K562 (cell line): ENCODE results near the gene F11R. TPM values are rescaled to one million over a fixed set of nuclear protein-coding genes. Genes with fewer than 3 reads are reported as not detected.
A peak's percentile ranks its signal among the peaks of the same experiment; 100 is the strongest.

Source experiments
- CBX8 ChIP-seq: fragments of 200-600 bp; sonication (generic); IDR thresholded peaks from 2 replicates; pipeline ENCODE4 v1.6.1; 2012; ENCODE audit warnings: borderline replicate concordance, mixed run types, low read depth, mild to moderate bottlenecking, moderate library complexity, mixed read lengths, low read length, control low read depth, inconsistent platforms; ENCODE audit not compliant: poor library complexity, severe bottlenecking; ENCODE audit errors: extremely low read depth
- CREB3 ChIP-seq: fragments of 450-650 bp; conservative IDR thresholded peaks from 2 replicates; pipeline ENCODE4 v1.6.1; 2016; ENCODE audit warnings: missing genetic modification characterization, low read depth, mild to moderate bottlenecking, missing compliant biosample characterization, moderate library complexity
- E2F8 ChIP-seq: fragments of 450-650 bp; IDR thresholded peaks from 2 replicates; pipeline ENCODE4 v1.7.1; 2018; ENCODE audit warnings: mild to moderate bottlenecking, low read depth; ENCODE audit not compliant: partially characterized antibody
- ELF4 ChIP-seq: fragments of 450-650 bp; formaldehyde crosslinking; IDR thresholded peaks from 2 replicates; pipeline ENCODE4 v1.4.0; 2022; ENCODE audit warnings: missing genetic modification characterization
- ERF ChIP-seq: fragments of 450-650 bp; formaldehyde crosslinking; IDR thresholded peaks from 2 replicates; pipeline ENCODE4 v1.4.0; 2020; ENCODE audit warnings: mild to moderate bottlenecking, mixed read lengths
- GATA2 ChIP-seq: sonication (generic); formaldehyde crosslinking; IDR thresholded peaks from 2 replicates; pipeline ENCODE4 v1.4.0; 2020; ENCODE audit warnings: mild to moderate bottlenecking, missing genetic modification reagents
- MAFK ChIP-seq: IDR thresholded peaks from 2 replicates; pipeline ENCODE4 v1.6.1; 2011; ENCODE audit warnings: low read length, improper control_type of control experiment
- NBN ChIP-seq: fragments of 450-650 bp; IDR thresholded peaks from 2 replicates; pipeline ENCODE4 v1.6.1; 2016; ENCODE audit warnings: low read depth, mild to moderate bottlenecking
- PHB2 ChIP-seq: fragments of 450-650 bp; IDR thresholded peaks from 2 replicates; pipeline ENCODE4 v1.6.1; 2017; ENCODE audit warnings: low read depth
- PML ChIP-seq: IDR thresholded peaks from 2 replicates; pipeline ENCODE4 v1.6.1; 2012; ENCODE audit warnings: low read length, inconsistent platforms
- RBM25 ChIP-seq: fragments of 200-400 bp; formaldehyde crosslinking; IDR thresholded peaks from 2 replicates; pipeline ENCODE4 v1.6.1; 2018; ENCODE audit warnings: low read length, low read depth, moderate library complexity; ENCODE audit not compliant: severe bottlenecking
- SMARCE1 ChIP-seq: fragments of 450-650 bp; IDR thresholded peaks from 2 replicates; pipeline ENCODE4 v1.7.1; 2016; ENCODE audit warnings: mild to moderate bottlenecking
- SMC3 ChIP-seq: conservative IDR thresholded peaks from 2 replicates; pipeline ENCODE4 v1.6.1; 2011; ENCODE audit warnings: low read depth, low read length, improper control_type of control experiment; ENCODE audit not compliant: insufficient read depth
- SOX6 ChIP-seq: fragments of 450-650 bp; IDR thresholded peaks from 2 replicates; pipeline ENCODE4 v1.6.1; 2014; ENCODE audit warnings: mild to moderate bottlenecking
- TEAD1 ChIP-seq, 2 experiments: fragments of 450-650 bp in 1 of 2; sonication (generic) in 1 of 2; formaldehyde crosslinking; IDR thresholded peaks; 2 replicates each; pipeline versions ENCODE4 v1.4.0 to v1.8.0; 2020 to 2022; ENCODE audit warnings: mild to moderate bottlenecking in 2 of 2, missing genetic modification reagents in 1 of 2
- ZNF282 ChIP-seq: sonication (generic); formaldehyde crosslinking; IDR thresholded peaks from 2 replicates; pipeline ENCODE4 v1.8.1; 2023; ENCODE audit warnings: missing genetic modification reagents
- ZNF318 ChIP-seq, 2 experiments: fragments of 450-650 bp; IDR thresholded peaks; 2 replicates each; pipeline ENCODE4 v1.6.1; 2016; ENCODE audit warnings: mild to moderate bottlenecking in 2 of 2, borderline replicate concordance in 1 of 2, low read depth in 1 of 2, moderate library complexity in 1 of 2
- polyA plus RNA-seq, 8 experiments: library from polyadenylated mRNA; depleted of rRNA in 4 of 8; stranded (reverse) in 5 of 8; unstranded in 3 of 8; fragments of >200 nt; fragmentation: Nextera tagmentation in 2 of 8; fragmentation: Illumina TruSeq in 1 of 8; extraction: Ambion mirVana in 2 of 8; extraction: Trizol in 1 of 8; gene quantifications; 2 replicates each; pipeline versions ENCODE4 v1.2.1 to v1.2.3, GENCODE V29; 2011 to 2014; ENCODE audit warnings: inconsistent platforms in 1 of 8, missing spikeins in 1 of 8
- total RNA-seq, 7 experiments: library from RNA; depleted of rRNA in 6 of 7; stranded (reverse); fragments of >200 nt in 6 of 7; fragmentation: Illumina TruSeq in 2 of 7; extraction: Trizol in 2 of 7; gene quantifications; 2 replicates each; pipeline versions ENCODE4 v1.2.1 to v1.2.3, GENCODE V29; 2011 to 2021; ENCODE audit warnings: low replicate concordance in 1 of 7

F11R gene
- total and polyA plus RNA-seq, 9 of the 15 experiments (the other 6 are each of a cell fraction or from before 2014, with no cell fraction given), result 27.4 to 187 (median 52.5) TPM

GRCh38 chr1:161009602-161010211, 11.2 kb downstream of the F11R start (continued):
- no peak for TF ChIP-seq E2F8
- peak; percentile 87 for TF ChIP-seq PHB2
- TF ChIP-seq ZNF318 (IDR thresholded peaks at IDR 0.05; ENCODE audit: borderline replicate concordance in 1 of 2, low read depth in 1 of 2), result no peak
- no peak for TF ChIP-seq SMC3
- TF ChIP-seq ERF (CRISPR knock-in tag), result no peak
- peak; percentile 49; the same call in 1 of the 2 replicates for TF ChIP-seq GATA2
- no peak for TF ChIP-seq ELF4 (CRISPR knock-in tag)
- TF ChIP-seq SOX6, result peak; percentile 67
- 0 out of 2 replicates have a peak, but pooled peaks have one; percentile 59 for TF ChIP-seq NBN
- no peak for TF ChIP-seq CREB3 (tag)
- no peak for TF ChIP-seq MAFK
- TF ChIP-seq CBX8, result no peak
- peak; percentile 82; the same call in 1 of the 2 replicates for TF ChIP-seq SMARCE1
- peak; percentile 83 for TF ChIP-seq PML
- TF ChIP-seq RBM25, result no peak
- no peak for TF ChIP-seq TEAD1 (CRISPR knock-in tag; IDR thresholded peaks at IDR 0.05)
- TF ChIP-seq ZNF282, result no peak
